ENCODE results near the gene RYR1.

- TF ChIP-seq, protein P1, sequence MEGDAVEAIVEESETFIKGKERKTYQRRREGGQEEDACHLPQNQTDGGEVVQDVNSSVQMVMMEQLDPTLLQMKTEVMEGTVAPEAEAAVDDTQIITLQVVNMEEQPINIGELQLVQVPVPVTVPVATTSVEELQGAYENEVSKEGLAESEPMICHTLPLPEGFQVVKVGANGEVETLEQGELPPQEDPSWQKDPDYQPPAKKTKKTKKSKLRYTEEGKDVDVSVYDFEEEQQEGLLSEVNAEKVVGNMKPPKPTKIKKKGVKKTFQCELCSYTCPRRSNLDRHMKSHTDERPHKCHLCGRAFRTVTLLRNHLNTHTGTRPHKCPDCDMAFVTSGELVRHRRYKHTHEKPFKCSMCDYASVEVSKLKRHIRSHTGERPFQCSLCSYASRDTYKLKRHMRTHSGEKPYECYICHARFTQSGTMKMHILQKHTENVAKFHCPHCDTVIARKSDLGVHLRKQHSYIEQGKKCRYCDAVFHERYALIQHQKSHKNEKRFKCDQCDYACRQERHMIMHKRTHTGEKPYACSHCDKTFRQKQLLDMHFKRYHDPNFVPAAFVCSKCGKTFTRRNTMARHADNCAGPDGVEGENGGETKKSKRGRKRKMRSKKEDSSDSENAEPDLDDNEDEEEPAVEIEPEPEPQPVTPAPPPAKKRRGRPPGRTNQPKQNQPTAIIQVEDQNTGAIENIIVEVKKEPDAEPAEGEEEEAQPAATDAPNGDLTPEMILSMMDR (conservative IDR thresholded peaks at IDR 0.05), result no peak
- no peak for TF ChIP-seq ZFX (IDR thresholded peaks at IDR 0.05)
Observed at GRCh38 chr19:38512277-38512676, 78.8 kb downstream of the RYR1 start.

Data from C4-2B (cell line).